Measurements from ENCODE around the gene GALNS.

The GALNS gene

GRCh38 chr16:88819126-88819525 lies 37.6 kb downstream of the GALNS start:
- Histone ChIP-seq H3K4me2 (ENCODE audit: low read depth, low read length, poor library complexity, severe bottlenecking) (no peak overlapping the region), H3K9me2 (replicated peaks; ENCODE audit: low read depth, low read length) (no peaks in the 10 kb centered on the region), H3K4me1 (ENCODE audit: insufficient read depth, low read length, poor library complexity, severe bottlenecking) (no peaks in the 10 kb centered on the region), H3K9ac (ENCODE audit: low read depth, low read length, poor library complexity, severe bottlenecking) (no peak overlapping the region), H3K9me3 (ENCODE audit: insufficient read depth, low read depth, low read length) (no peaks in the 10 kb centered on the region), H3K4me3 (ENCODE audit: low read length, poor library complexity, severe bottlenecking) (no peak overlapping the region), H4K20me1 (ENCODE audit: insufficient read depth, low read length, poor library complexity, severe bottlenecking) (no peaks in the 10 kb centered on the region), H3K27me3 (ENCODE audit: insufficient read depth, low read length, poor library complexity, severe bottlenecking) (no peaks in the 10 kb centered on the region), H3K79me2 (ENCODE audit: insufficient read depth, low read length) (no peaks in the 10 kb centered on the region), H2AFZ (ENCODE audit: low read length) (no peak overlapping the region), H3K36me3 (ENCODE audit: insufficient read depth, low read length) (no peaks in the 10 kb centered on the region), H3F3A (ENCODE audit: low read depth) (no peaks in the 10 kb centered on the region)
- TF ChIP-seq EZH2phosphoT487 (IDR thresholded peaks at IDR 0.05; ENCODE audit: borderline replicate concordance): no peak
- no peak for TF ChIP-seq CTCF (conservative IDR thresholded peaks at IDR 0.05; ENCODE audit: low read length)

- Histone ChIP-seq H3F3A (ENCODE audit: low read depth) (no peaks in the 10 kb centered on the region), H3K9me3 (ENCODE audit: insufficient read depth, low read depth, low read length) (no peaks in the 10 kb centered on the region), H3K4me2 (ENCODE audit: low read depth, low read length, poor library complexity, severe bottlenecking) (no peak overlapping the region), H2AFZ (ENCODE audit: low read length) (no peak overlapping the region), H3K79me2 (ENCODE audit: insufficient read depth, low read length) (no peaks in the 10 kb centered on the region), H3K4me1 (ENCODE audit: insufficient read depth, low read length, poor library complexity, severe bottlenecking) (no peaks in the 10 kb centered on the region), H3K27me3 (ENCODE audit: insufficient read depth, low read length, poor library complexity, severe bottlenecking) (no peaks in the 10 kb centered on the region), H3K9ac (ENCODE audit: low read depth, low read length, poor library complexity, severe bottlenecking) (no peak overlapping the region), H3K4me3 (ENCODE audit: low read length, poor library complexity, severe bottlenecking) (no peak overlapping the region), H4K20me1 (ENCODE audit: insufficient read depth, low read length, poor library complexity, severe bottlenecking) (no peaks in the 10 kb centered on the region), H3K36me3 (ENCODE audit: insufficient read depth, low read length) (no peaks in the 10 kb centered on the region), H3K9me2 (replicated peaks; ENCODE audit: low read depth, low read length) (no peaks in the 10 kb centered on the region)
- no peak for TF ChIP-seq EZH2phosphoT487 (IDR thresholded peaks at IDR 0.05; ENCODE audit: borderline replicate concordance)
- no peak for TF ChIP-seq CTCF (conservative IDR thresholded peaks at IDR 0.05; ENCODE audit: low read length)
These were observed 38.2 kb downstream of the GALNS start for GRCh38 chr16:88818575-88818874.

GRCh38 chr16:88817785-88818574 lies 38.8 kb downstream of the GALNS start:
- no peaks in the 10 kb centered on the region for H3K9me2 ChIP-seq (replicated peaks; ENCODE audit: low read depth, low read length)

More at GRCh38 chr16:88817785-88818574, 38.8 kb downstream of the GALNS start:
- Histone ChIP-seq H3K36me3 (ENCODE audit: insufficient read depth, low read length) (no peaks in the 10 kb centered on the region), H3K27me3 (ENCODE audit: insufficient read depth, low read length, poor library complexity, severe bottlenecking) (no peaks in the 10 kb centered on the region), H3K79me2 (ENCODE audit: insufficient read depth, low read length) (no peaks in the 10 kb centered on the region), H2AFZ (ENCODE audit: low read length) (no peak overlapping the region), H3K9ac (ENCODE audit: low read depth, low read length, poor library complexity, severe bottlenecking) (no peak overlapping the region), H3K4me3 (ENCODE audit: low read length, poor library complexity, severe bottlenecking) (no peak overlapping the region), H3K9me3 (ENCODE audit: insufficient read depth, low read depth, low read length) (no peaks in the 10 kb centered on the region), H3K4me2 (ENCODE audit: low read depth, low read length, poor library complexity, severe bottlenecking) (no peak overlapping the region), H3F3A (ENCODE audit: low read depth) (no peaks in the 10 kb centered on the region), H3K4me1 (ENCODE audit: insufficient read depth, low read length, poor library complexity, severe bottlenecking) (no peaks in the 10 kb centered on the region), H4K20me1 (ENCODE audit: insufficient read depth, low read length, poor library complexity, severe bottlenecking) (no peaks in the 10 kb centered on the region)
- TF ChIP-seq CTCF (conservative IDR thresholded peaks at IDR 0.05; ENCODE audit: low read length): no peak

Measured in Loucy (cell line).